GM12872 (cell line): ENCODE data around the gene PPP2R2B.

Experiments
- TF ChIP-seq, protein P1 (sequence below): IDR thresholded peaks from 3 replicates; pipeline ENCODE4 v1.5.1; 2011; ENCODE audit warnings: low read depth, mild to moderate bottlenecking, low read length, moderate library complexity; ENCODE audit not compliant: insufficient read depth

The PPP2R2B gene

DNA sequence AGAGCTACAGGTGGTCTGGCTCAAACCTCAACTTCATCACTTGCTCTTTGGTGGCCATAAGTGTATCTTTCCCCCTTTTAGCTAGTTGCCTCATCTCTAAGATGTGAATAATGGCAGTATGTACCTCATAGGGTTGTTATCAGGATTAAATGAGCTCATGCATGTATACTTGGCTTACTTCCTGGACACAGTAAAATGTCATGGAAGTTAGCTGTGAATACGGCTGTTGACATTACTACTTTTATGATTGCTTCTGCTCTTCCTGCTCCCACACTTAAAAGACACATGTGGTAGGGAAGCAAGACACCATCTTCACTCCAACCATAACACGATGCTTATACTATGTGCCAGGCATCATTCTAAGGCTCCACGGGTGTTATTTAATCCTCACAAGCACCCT lies 248.1 kb downstream of the PPP2R2B start:
- TF ChIP-seq, protein P1, sequence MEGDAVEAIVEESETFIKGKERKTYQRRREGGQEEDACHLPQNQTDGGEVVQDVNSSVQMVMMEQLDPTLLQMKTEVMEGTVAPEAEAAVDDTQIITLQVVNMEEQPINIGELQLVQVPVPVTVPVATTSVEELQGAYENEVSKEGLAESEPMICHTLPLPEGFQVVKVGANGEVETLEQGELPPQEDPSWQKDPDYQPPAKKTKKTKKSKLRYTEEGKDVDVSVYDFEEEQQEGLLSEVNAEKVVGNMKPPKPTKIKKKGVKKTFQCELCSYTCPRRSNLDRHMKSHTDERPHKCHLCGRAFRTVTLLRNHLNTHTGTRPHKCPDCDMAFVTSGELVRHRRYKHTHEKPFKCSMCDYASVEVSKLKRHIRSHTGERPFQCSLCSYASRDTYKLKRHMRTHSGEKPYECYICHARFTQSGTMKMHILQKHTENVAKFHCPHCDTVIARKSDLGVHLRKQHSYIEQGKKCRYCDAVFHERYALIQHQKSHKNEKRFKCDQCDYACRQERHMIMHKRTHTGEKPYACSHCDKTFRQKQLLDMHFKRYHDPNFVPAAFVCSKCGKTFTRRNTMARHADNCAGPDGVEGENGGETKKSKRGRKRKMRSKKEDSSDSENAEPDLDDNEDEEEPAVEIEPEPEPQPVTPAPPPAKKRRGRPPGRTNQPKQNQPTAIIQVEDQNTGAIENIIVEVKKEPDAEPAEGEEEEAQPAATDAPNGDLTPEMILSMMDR = no peak

DNA sequence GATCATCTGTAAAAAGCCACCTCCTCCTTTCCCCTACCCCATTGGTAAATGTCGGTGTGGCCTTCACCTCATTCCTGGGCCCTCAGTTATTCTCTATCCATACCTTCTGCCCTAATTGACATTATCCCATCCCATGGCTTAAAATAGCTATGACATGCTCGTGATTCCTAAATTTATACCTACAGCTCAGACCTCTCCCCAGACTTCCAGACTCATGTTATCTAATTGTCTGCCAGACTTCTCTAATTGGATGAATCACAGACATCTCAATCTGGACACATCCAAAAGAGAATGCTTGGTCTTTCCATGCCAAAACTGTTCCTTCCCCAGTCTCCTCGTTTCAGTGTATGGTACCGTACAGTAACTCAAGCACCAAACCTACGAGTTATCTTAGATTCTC lies 249.6 kb downstream of the PPP2R2B start:
- TF ChIP-seq, protein P1 = no peak

DNA sequence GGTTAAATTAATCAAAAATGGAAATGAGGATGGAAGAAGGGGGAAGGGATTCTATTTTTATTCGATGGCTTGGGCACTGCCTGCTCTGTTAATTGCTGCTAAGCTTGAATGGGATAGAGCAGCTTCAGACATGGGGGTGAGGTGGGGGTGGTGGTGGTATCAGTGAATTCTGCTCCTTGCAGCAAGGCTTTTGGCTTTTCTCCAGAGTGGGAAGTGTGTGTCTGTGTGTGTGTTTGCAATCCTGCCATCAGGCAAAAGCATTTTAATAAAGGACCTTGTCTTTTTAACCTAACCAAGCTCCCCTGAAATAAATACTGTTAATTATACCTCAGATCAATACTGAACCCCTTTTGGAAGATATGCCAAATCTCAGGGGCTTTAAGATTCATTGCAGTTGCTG lies 251.6 kb downstream of the PPP2R2B start:
- TF ChIP-seq, protein P1 = no peak

DNA sequence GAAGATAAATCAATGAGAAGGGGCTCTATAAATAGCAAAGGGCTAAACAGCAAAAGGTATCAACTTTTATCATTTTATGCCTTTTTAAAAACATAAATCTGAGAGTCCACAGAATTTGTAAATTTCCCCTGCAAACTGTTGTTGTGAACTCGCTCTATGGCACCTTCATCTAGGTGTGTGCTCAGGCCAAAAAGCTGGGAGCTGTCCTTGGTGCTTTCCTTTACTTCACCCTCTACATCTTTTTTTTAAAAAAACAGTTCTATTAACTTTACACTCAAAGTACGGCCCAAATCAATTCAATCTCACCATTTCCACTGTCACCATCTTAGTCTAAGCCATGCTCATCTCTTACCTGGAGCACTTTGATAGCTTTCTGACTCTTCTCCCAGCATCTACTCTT lies 254.4 kb downstream of the PPP2R2B start:
- TF ChIP-seq, protein P1 = no peak

DNA sequence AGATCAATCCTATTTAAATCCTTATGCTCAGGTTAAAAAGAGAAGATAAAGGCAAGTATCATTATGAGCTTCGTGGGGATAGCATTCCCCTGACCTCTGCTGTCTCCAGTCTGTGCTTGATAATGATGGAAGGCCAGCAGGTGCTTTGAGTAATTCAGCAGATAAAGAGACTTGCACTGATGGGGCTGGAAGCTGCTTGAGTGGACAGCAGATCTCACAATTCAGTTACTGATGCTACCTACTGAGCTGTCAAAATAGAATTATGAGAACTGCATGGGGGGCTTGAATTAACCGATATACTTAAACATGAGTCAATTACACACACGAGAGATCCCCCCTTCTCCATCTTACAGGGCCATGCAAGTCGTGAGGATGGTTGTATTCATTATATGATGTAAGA lies 254.9 kb downstream of the PPP2R2B start:
- TF ChIP-seq, protein P1 = no peak

DNA sequence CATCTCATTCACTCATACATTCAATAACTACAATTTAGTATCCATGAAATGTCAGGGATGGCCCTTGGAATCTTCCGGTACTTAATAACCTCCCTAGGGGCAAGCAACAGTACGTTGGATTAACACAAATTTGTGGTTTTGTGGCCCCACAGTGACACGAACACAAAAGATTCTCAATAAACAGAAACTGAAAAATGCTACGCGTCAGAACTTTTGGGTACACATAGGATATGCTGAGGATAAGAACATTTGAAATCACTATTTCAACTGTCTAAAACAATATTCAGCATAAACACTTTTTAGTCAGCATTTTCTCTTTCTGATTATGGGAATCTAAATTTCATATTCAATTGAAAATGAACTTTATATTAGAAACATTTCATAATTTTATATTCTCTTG lies 255.5 kb downstream of the PPP2R2B start:
- TF ChIP-seq, protein P1 = no peak

DNA sequence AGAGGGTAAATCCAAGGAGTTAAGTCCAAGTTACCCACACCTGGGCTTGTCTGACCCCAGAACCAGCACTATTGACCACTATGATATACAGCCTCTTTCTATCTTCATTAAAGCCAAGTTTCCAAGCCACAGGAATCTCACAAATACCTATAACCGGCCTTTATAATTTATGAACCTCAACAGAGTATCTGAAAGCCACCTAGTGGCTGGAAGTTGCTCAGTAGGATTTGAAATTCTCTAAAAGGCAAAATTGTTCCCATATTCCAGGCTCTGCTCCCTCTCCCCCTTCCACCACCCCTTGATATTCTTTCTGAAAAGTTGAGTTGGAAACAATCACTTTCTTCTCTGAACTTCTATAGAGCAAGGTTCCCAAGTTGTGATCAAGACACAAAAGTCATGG lies 256.2 kb downstream of the PPP2R2B start:
- TF ChIP-seq, protein P1 = peak; percentile 42; the same call in 1 of the 3 replicates

DNA sequence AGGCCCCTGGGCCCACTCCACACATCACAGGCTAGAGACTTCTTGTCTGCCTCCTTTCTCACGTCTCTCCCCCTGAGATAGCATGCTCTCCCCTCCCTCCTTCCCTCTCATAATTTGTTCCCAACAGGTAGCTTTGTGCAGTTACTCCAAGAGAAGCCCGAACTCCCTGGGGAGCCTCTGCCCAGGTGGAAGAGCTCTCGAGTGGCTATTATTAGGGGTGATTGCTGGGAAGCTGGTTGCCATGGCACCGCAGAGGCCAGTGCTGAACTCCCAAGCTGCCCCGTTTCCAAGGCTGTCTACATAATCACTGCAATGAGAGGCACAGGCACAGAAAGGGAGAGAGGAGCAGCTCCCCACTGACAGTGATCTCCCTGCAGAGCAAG lies 257.9 kb downstream of the PPP2R2B start:
- TF ChIP-seq, protein P1 = no peak
